ENCODE measurements around the gene PCDH1.

The PCDH1 gene

GRCh38 chr5:141806626-141807025 lies 71.6 kb downstream of the PCDH1 start:
- DNase-seq = no peak

GRCh38 chr5:141805874-141806595 lies 72.2 kb downstream of the PCDH1 start:
- no peak for DNase-seq

- DNase-seq = no peak
Observed at GRCh38 chr5:141804475-141804874, 73.7 kb downstream of the PCDH1 start.
